Panc1 (cell line): Measurements from ENCODE around the gene PHF13. TPM values are rescaled to one million over a fixed set of nuclear protein-coding genes. Genes with fewer than 3 reads are reported as not detected.

ENCODE experiments used
- ATAC-seq: fragments of 200-7000 bp; cut with Tn5 transposase; 2 replicates; pipeline ENCODE4 v1.9.1; 2020; ENCODE audit warnings: mild to moderate bottlenecking, moderate library complexity
- BruUV-seq: library from RNA; stranded (reverse); fragments of 400-500 nt; replicated peaks from 2 replicates; lab custom pipeline; 2021; lab: Mats Ljungman, UMichigan
- CTCF ChIA-PET: fragments of 300-600 bp; sonication (Branson Sonifier 250); formaldehyde crosslinking; loops from one replicate; lab custom pipeline; 2022; ENCODE audit warnings: antibody characterized with exemption; lab: Charles Lee
- POLR2A ChIA-PET: fragments of 300-600 bp; sonication (Branson Sonifier 250); formaldehyde crosslinking; loops from one replicate; lab custom pipeline; 2022; ENCODE audit warnings: antibody characterized with exemption; lab: Charles Lee
- DNase-seq: peaks from one replicate; pipeline ENCODE4 v3.0.0-alpha.2; 2010; ENCODE audit warnings: low read depth, low spot score
- H3K27ac ChIP-seq: 2 replicates; pipeline ENCODE4 v1.5.1; 2011; ENCODE audit warnings: mild to moderate bottlenecking, low read length, inconsistent platforms
- H3K27me3 ChIP-seq: fragments of 200-500 bp; sonication (Bioruptor generic); 2 replicates; pipeline ENCODE4 v1.6.0; 2014; ENCODE audit warnings: low read length, inconsistent platforms; ENCODE audit not compliant: control insufficient read depth, insufficient read depth
- H3K36me3 ChIP-seq: fragments of 200-500 bp; sonication (Bioruptor generic); 2 replicates; pipeline ENCODE4 v1.5.1; 2014; ENCODE audit warnings: inconsistent platforms, mild to moderate bottlenecking, low read length, moderate library complexity; ENCODE audit not compliant: control insufficient read depth, insufficient read depth
- H3K4me1 ChIP-seq: 2 replicates; pipeline ENCODE4 v1.5.1; 2011; ENCODE audit warnings: inconsistent platforms, mild to moderate bottlenecking, low read length, moderate library complexity; ENCODE audit not compliant: control insufficient read depth, insufficient read depth
- H3K4me3 ChIP-seq, 2 experiments: 2 replicates each; pipeline ENCODE4 v1.5.1; 2011 to 2012; ENCODE audit warnings: low read depth in 2 of 2, low read length in 2 of 2, mild to moderate bottlenecking in 2 of 2, inconsistent platforms in 1 of 2, moderate library complexity in 1 of 2
- H3K9me3 ChIP-seq: fragments of 200-500 bp; sonication (Bioruptor generic); 2 replicates; pipeline ENCODE4 v1.5.1; 2014; ENCODE audit warnings: low read depth, mild to moderate bottlenecking, inconsistent platforms, low read length, moderate library complexity; ENCODE audit not compliant: control insufficient read depth, insufficient read depth
- CTCF ChIP-seq: fragments of 450-650 bp; IDR thresholded peaks from 2 replicates; pipeline ENCODE4 v1.5.1; 2017; ENCODE audit warnings: mild to moderate bottlenecking
- POLR2AphosphoS5 ChIP-seq: IDR thresholded peaks from 2 replicates; pipeline ENCODE4 v1.6.1; 2012; ENCODE audit warnings: mild to moderate bottlenecking, low read depth, low read length, moderate library complexity
- REST ChIP-seq, 2 experiments: IDR thresholded peaks; 2 replicates each; pipeline ENCODE4 v1.6.1; 2011 to 2012; ENCODE audit warnings: low read depth in 2 of 2, control low read depth in 1 of 2, low read length in 1 of 2, mild to moderate bottlenecking in 1 of 2, moderate library complexity in 1 of 2; ENCODE audit not compliant: insufficient read depth in 1 of 2
- SIN3A ChIP-seq: IDR thresholded peaks from 2 replicates; pipeline ENCODE4 v1.6.1; 2012; ENCODE audit warnings: low read depth, mild to moderate bottlenecking, low read length, moderate library complexity, borderline replicate concordance; ENCODE audit not compliant: insufficient read depth
- TCF7L2 ChIP-seq: IDR thresholded peaks from 2 replicates; pipeline ENCODE4 v1.6.1; 2011; ENCODE audit warnings: mild to moderate bottlenecking, low read depth, low read length, inconsistent platforms
- in situ Hi-C: cut with HindIII; loops from 2 replicates; pipeline ENCODE4 v1.10.0; 2016; ENCODE audit warnings: low sequenced_read_pairs, low pct_unique_long_range_greater_than_20kb
- intact Hi-C: fragments of 100-400 bp; cut with micrococcal nuclease; formaldehyde crosslinking; loops from one replicate; pipeline ENCODE4 v1.10.0; 2022; ENCODE audit not compliant: unreplicated experiment
- total RNA-seq: library from RNA; stranded (reverse); gene quantifications from one replicate; pipeline ENCODE4 v1.2.1, GENCODE V29; 2021; ENCODE audit not compliant: unreplicated experiment

Gene PHF13
- total RNA-seq, 1 experiment from 2014 or later, result 41.8 TPM

DNA sequence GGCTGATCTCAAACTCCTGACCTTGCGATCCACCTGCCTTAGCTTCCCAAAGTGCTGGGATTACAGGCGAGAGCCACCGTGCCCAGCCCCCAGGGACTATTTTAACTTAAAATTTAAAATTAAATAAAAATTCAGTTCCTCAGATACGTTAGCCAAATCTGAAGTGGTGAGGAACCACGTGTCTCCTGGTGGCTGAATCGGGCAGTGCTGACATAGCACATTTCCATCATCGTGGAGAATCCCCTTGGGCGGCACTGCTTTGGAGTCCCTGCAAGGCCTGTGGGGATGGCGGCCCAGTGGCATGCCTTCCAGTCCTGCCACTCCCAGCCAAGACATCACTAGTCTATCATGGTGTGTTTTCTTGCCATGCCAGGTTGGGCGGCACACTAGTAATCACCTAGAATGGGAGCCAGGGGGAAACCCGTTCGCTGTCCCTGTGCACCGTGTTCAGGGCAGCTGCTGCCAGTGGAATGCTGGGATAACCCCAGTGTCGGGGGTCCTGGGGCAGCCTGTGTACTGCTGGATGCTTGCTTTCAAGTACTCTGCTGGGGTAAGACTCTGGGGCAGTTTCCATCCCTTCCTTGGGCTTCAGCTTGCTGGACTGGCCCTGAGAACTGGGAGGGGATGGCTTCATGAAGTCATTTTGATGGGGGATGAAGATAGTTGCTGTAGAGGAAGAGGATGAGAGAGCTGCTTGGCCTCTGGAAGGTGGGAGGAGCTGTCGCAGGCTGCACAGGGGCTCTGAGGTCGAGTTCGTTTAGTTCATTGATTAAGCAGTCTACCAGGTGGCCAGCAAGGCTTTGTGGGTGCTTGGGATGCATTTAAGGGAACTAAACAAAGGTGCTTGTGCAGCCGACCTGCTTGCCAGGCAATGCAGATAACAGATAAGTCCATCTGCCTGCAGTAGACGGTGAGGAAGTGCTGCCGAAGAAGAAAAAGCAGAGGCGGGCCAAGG lies 29.1 kb upstream of the PHF13 start:
- in situ Hi-C loops (no loop called here), intact Hi-C loops (no loop called here)
- peaks cover 7% of the 10 kb centered on the region; the same call in 1 of the 2 replicates for H3K36me3 ChIP-seq
- H3K4me1 ChIP-seq, result peaks cover 18% of the 10 kb centered on the region
- TF ChIP-seq POLR2AphosphoS5 (no peak), REST (IDR thresholded peaks at IDR 0.05; ENCODE audit: insufficient read depth in 1 of 2, low read depth in 2 of 2, low read length in 1 of 2) (no peak), TCF7L2 (no peak), SIN3A (no peak)
- ChIA-PET CTCF (no interaction called here), POLR2A (no interaction called here)
- no peaks in the 10 kb centered on the region for H3K27me3 ChIP-seq
- ATAC-seq (no peak), DNase-seq (no peak)
- H3K9me3 ChIP-seq, result no peaks in the 10 kb centered on the region
- no peak overlapping the region for H3K27ac ChIP-seq
- H3K4me3 ChIP-seq, result no peak overlapping the region
- BruUV-seq, result no TSS peak

DNA sequence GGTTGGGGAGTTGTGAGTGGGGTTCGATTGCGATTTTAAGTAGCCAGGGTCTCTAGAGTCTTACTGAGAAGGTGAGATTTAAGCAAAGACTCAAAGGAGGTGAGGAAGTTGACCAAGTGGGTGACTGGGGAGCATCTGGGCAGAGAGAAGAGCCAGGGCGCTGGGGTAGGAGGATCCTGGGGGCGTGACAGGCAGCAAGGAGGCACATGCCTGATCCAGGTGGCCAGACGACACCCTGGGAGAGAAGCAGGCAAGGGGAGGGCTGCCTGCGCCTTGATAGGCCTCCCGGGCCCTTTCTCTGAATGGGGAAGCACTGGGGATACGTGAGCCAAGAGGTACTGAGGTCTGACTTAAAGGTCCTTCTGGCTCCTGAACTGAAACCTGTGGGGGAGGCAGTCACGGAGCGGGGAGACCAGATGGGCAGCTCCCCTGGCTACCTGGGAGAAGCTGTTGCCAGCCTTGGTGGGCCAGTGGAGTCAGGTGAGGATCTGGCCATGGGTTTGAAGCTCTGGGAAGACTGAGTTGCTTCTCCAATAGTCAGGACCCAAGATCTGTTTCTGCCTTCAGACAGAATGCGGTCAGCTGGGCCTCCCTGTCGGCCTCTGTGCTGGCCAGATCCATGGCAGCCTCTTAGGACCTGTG lies 28.3 kb upstream of the PHF13 start:
- ATAC-seq (no peak), DNase-seq (no peak)
- intact Hi-C loops, result no loop called here
- peaks cover 4% of the 10 kb centered on the region; the same call in 1 of the 2 replicates for H3K36me3 ChIP-seq
- POLR2A ChIA-PET, result interaction anchor here (0.5 kb wide), 1 partner anchor 355 kb away, joined by 3 read pairs; no protein-coding TSS in a partner anchor
- no peak overlapping the region for H3K4me3 ChIP-seq
- CTCF ChIA-PET, result no interaction called here
- in situ Hi-C loops, result no loop called here
- H3K27ac ChIP-seq, result no peak overlapping the region
- H3K27me3 ChIP-seq, result no peaks in the 10 kb centered on the region
- TF ChIP-seq CTCF, result no peak
- no peak for TF ChIP-seq SIN3A
- no peak for TF ChIP-seq POLR2AphosphoS5
- no peak for TF ChIP-seq TCF7L2
- TF ChIP-seq REST (IDR thresholded peaks at IDR 0.05; ENCODE audit: insufficient read depth in 1 of 2, low read depth in 2 of 2, low read length in 1 of 2), result no peak
- no TSS peak for BruUV-seq
- no peaks in the 10 kb centered on the region for H3K9me3 ChIP-seq
- peaks cover 16% of the 10 kb centered on the region for H3K4me1 ChIP-seq
